Measurements from ENCODE around the gene PUM1.

DNA sequence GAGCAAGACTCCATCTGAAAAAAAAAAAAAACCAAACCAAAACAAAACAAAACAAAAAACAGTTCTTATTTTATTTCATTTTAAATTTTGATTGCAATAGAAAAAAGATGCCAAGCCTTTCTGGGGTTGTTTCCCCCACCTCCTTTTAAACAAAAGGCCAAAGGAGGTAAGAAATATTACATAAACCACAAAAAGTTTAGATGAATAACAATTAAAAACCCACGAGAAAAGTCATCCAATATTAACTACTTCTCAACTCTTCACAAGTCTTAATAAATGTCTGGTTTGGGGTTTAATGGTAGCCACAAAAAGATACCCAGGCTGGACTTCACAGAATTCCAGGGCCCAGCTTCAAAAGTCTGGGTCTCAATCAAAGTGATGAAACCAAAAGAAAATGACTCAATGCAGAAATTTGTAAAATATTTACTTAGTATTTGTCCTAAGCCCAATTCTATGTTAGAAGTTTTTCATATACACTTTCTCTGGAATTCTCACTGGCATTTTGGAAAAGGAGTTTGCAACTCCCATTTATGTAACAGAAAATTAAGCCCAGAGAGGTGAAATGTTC lies 110.0 kb downstream of the PUM1 start:
- TF ChIP-seq FOXM1 (IDR thresholded peaks at IDR 0.05; ENCODE audit: borderline replicate concordance) (no peak), SUZ12 (IDR thresholded peaks at IDR 0.05) (no peak), TARDBP (IDR thresholded peaks at IDR 0.05) (no peak), SP1 (IDR thresholded peaks at IDR 0.05) (no peak), FOXK2 (IDR thresholded peaks at IDR 0.05) (no peak), NFRKB (IDR thresholded peaks at IDR 0.05) (no peak), ZNF384 (IDR thresholded peaks at IDR 0.05) (no peak), HDGF (IDR thresholded peaks at IDR 0.05; ENCODE audit: borderline replicate concordance) (no peak)

All from HEK293T (cell line).